GM18858 (cell line): ENCODE results near the gene CRIP1.

Source experiments
- ATAC-seq: cut with Tn5 transposase; IDR thresholded peaks from one replicate; pipeline ENCODE4 v1.9.1; 2021; ENCODE audit not compliant: unreplicated experiment

The CRIP1 gene, protein sequence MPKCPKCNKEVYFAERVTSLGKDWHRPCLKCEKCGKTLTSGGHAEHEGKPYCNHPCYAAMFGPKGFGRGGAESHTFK

DNA sequence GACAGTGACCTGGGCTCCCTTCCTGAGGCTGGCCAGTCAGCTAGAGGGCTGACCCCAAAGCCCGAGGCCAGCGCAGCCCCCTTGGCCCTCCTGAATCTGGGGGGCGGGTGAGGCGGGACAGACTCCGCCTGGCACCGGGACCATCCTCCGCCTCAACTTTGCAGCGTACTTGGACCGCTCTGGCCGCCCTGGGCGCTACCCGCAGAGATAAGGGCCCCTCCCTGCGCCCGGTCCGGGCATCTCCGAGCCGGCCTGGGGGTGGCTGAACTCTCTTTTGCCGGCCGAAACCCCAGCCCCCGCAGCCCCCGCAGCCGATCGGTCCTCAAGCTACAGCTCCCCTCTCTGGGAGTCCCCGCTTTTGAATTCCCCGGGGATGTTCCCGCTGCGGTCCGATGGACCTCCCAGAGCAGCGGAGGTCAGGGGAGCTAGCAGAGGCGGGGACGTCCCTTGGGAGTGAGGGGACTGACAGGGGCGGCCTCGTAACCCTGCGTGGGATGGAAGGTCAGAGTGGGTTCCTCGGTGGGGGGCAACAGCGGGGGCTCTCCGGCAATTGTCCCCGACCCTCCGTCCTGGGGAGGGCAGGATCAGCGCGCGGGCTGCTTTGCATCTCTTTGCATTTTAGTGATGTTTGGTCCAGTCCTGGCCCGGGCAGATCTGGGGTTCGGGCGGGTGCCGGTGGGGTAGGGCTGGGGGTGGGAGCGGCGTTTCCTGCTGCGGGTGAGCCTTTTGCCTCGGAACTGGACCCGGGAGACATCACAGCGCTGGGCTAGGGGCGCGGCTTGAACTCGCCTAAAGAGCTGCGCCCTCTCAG is at the start of gene CRIP1:
CRIP1 (plus strand) TSS at position 724 of the 811 bp plus-strand sequence. CDS start 374 bp downstream, outside the sequence.
- ATAC-seq: no peak

DNA sequence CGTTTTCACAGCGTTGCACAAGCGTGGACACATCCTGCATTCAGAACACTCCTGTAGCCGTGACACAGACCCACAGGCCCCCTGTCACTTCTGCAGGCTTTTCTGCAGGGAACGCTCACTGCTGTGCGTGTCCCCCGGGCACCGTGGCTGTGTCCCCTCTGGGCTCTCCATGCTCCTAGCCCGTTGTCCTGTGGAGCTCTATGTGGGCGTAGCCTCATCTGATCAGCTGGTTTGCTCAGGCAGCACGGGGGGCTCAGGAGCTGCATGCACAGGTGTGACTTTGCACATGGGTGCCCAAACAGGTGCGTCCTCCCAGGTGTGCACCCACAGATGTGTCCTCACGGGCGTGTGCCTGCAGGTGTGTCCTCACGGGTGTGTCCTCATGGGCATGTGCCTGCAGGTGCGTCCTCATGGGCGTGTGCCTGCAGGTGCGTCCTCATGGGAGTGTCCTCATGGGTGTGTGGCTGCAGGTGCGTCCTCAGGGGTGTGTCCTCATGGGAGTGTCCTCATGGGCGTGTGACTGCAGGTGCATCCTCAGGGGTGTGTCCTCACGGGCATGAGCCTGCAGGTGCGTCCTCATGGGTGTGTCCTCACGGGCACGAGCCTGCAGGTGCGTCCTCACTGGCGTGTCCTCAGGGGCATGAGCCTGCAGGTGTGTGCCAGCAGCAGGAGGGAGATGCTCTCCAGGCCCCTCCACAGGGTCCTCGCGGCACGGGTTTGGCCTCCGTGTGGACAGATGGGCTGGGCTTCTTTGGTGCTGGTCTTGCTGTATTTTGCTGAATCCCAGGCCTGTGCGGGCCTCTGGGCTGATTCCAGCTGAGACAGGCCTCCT is 49.6 kb upstream of the CRIP1 start:
- no peak for ATAC-seq

DNA sequence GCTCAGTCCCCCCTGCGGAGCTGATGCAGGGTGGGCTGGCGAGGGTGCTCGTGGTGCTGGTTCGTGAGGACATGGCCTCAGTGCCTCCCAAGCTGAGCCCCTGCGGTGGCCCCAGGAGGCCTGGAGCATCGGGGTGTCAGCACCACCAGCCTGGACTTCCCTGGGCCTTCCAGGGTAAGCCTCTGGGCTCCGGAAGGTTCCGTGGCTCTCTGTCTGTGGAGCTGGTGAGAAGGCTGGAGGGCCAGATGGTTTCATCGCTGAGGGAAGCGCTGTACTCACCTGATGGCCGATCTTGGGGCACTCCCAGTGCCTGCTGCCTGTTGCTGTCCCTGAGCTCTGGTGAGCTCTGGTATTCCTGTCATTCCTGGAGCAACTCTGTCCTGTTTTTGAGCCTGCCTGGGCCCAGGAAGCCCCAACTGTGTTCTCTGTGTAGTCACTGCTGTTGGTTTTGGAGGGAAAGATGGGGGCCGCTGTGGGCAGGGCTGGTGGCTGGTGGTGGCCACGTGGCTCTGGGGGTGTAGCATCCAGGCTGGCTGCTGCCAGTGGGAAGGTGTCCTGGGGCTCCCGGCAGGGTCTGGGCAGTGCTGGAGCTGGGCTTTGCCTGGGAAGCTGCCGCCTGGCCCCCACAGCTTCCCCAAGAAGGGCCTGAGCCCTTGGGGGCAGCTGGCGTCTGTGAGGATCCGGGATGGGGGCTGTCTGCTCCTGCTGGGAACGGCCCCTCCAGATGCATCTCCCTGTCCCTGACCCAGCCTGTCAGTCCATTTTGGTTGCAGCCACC is 48.8 kb upstream of the CRIP1 start:
- ATAC-seq: no peak

DNA sequence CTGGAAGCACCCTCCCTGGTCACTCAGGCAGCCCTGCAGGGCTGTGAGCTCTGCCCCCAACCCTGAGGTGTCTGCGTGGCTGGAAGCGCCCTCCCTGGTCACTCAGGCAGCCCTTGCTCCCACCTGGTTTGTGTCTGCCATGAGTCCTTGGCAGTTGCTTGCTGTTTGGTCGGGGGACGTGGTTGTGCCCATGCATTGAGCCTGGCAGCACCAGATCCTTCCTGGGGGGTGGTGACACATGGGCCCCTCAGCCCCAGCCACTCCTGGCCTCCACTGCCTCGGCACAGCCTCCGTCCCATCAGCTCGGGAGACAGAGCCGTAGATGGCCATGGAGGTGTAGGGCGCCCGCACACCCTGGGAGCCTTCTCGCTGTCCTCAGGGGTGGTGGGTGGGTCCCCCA is 47.5 kb upstream of the CRIP1 start:
- ATAC-seq: no peak

DNA sequence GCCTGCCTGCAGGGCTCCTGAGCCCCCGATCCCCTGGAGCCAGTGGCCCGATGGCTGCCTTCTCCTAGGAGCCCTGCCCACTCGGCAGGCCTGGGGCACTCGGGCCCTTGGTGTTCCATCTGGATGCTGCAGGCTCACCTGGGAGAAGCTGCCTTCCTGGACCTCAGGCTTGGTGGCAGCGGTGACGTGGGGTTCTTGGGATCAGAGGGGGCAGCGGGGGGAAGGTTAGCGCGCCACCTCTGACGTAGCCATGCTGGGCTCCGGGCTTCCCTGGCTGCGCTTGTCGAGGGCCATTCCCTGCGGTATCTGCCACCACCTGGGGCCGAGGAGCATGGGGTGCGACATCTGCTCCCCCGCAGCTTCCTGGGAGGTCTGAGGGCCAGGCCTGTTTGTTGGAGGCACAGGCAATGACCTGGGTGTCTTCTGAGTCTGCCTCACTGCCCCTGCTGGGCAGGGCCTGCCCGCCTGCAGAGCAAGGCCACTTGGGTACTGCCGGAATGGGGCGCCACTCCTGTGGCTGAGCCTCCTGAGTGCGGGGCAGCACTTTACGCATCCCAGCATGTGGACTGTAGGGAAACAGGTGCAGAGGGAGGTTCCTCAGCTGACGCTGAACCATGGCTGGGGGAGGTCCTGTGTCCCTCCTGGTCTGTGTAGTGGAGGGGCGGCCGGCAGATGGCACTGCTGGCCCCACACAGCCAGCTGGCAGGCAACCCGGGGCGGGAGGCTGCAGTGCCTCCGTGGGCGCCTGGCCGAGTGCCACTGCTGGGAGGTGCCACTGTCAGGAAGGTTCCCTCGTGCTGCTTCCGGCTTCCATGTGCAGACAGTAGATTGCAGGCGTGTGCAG is 46.8 kb upstream of the CRIP1 start:
- no peak for ATAC-seq

DNA sequence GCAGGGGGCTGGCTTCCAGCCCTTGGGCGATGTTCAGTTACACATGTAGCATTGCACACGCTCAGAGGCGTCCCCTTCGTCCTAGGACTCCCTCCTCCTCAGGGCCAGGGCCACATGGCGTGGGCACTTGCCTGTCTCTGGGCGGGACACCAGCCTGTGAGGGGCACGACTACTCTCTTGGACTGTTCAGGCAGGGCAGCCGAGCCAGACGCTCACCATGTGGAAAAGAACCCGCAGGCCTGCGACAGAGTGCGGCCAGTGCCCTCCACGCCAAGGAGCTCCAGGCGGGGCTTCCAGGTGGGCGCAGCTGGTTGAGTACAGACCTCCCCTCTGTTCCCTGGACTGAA is 46.2 kb upstream of the CRIP1 start:
- no peak for ATAC-seq

DNA sequence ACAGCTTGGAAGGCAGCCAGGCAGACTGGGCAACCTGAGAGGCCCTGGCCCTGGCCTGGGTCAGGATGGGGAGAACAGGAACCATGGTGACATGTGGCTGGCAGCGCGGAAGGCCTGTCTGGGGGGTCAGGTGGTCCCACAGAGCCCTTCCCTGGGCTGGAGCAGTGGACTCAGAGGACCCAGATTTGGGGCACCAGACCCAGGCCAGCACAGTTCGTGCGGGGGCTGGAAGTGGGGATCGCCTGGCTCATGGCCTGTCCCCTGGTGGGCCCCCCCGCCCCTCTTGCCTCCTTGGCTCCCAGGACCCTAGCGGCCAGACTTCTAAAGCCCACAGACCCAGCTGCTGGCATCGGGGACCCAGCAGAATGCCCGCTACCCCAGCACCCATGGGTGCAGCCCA is 45.7 kb upstream of the CRIP1 start:
- ATAC-seq: no peak

DNA sequence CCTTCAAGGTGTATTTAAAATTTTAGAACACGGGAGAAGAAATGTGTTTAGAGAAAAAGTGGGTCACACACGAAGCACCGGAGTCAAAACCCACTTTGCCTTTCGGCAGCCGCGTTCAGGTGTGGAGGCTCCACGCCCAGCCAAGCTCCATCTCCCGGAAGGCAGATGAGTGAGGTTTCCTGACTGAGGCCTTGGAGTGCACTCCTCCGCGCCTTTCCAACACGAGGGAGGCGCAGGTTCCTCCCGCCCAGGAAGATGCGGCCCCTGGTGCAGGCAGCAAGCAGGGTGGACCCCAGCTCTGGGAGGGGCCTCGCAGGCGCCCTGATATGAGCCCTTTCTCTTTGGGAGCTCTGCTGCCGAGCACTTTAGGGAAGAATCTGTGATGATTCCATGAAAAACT is 44.6 kb upstream of the CRIP1 start:
- no peak for ATAC-seq

DNA sequence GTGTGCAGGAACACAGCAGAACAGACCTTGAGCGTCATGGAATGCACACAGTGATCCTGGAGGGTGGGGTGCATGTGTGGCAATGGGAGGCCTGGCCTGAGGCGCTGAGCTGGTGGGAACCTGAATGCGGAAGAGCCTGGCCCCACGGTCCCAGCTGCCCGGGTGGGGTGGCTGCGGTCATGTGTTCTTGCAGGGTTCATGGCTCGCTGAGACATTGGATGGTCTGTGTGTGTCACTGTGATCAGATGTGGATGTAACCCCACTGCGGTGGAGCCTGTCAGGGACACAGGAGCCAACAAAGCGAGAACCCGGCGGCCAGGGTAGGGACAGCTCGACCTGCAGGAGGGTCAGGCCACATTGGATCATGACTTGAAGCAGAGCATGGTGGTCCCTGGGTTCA is 43.9 kb upstream of the CRIP1 start:
- ATAC-seq: no peak

DNA sequence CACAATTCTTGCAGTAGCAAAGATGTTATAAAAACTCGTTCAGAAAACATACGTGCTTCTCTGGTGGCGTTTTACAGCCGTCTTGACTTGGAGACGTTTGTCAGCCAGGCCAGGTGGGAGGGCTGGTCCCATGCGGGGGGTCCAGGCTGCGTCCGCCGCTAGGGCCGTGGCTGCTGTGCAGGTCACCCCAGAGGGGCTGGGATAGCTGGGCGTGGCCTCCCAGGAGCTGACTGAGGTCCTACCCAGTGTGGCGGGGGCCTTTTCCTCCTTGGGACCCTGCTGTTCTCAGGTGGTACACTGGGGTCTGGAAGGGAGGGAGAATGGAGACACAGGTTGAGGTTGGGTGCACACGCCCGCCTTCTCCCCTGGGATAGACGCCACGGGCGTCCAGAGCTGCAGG is 41.8 kb upstream of the CRIP1 start:
- ATAC-seq: no peak

DNA sequence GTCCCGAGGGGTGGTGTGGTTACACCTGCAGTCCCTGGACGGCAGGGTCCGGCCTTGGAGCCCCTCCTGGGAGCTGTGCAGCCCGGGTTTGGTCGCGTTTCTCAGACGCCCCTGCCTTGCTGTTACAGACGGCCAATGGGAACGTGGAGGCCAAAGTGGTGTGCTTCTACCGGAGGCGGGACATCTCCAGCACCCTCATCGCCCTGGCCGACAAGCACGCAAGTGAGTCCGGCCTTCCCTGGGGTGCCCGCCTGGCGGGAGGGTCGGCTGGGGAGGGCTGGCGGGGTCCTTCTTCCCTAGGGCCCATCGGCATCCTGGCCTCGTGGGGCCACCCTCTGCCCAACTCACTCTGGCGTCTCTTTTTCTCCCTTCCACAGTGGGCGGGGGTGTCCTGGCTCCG is 41.4 kb upstream of the CRIP1 start:
- ATAC-seq: no peak

DNA sequence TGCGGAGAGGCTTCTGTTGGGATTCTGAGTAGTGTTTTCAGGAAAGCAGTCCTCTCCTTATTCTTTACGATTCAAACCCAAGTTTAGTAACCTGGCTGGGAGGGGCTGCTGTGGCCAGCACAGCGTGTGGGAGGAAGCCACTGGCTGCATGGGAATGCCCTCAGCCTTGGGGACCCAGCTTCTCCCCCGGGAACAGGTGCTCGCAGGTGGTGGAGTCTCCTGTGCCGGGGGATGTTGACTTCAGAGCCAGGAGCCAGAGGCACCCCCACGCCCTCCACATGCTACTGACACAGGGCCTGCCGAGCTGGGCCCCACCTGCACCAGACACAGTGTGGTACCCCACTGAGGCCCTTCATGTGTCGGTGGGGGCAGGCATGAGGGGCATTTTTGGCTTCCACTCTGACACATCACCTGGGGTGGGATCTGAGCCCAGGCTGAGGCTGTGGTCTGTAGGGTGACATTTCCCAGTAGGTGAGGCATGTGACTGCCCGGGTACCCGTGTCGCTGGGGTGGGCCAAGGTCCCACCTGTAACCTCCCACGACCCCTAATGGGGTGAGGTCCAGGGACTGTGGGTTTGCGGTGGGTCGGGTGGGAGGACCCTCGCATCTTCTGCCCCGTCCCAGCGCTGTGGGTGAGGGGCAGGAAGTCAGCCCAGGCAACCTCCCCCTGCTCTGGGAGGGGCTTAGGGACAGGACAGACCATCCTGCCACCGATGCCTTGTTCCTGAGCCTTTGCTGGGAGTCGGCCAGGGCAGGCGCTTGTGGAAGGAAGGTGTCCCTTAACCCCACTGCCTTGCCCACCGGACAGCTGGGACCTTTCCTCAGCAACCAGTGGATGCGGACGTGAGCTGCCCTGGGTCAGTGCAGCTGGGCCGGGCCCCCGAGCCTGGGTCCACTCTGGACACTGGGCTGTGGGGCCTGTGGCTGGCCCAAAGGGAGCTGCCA is 40.5 kb upstream of the CRIP1 start:
- no peak for ATAC-seq

DNA sequence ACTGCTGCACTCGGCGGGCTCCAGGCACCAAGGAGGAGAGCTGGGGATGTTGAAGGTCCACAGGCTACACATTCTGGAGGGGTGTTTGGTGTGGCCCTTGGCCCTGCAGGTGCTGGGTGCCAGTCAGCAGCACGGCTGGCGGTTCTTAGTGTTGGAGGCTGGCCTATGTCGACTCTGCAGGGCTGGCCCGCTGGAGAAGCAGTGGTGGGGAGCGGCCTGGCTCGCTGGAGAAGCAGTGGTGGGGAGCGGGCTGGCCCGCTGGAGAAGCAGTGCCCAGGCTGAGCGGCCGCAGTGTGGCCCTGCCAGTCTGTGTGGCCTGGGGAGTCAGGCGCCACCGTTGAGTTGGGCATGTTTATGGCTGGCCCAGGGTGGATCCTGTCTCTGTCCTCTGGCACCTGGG is 39.7 kb upstream of the CRIP1 start:
- no peak for ATAC-seq

DNA sequence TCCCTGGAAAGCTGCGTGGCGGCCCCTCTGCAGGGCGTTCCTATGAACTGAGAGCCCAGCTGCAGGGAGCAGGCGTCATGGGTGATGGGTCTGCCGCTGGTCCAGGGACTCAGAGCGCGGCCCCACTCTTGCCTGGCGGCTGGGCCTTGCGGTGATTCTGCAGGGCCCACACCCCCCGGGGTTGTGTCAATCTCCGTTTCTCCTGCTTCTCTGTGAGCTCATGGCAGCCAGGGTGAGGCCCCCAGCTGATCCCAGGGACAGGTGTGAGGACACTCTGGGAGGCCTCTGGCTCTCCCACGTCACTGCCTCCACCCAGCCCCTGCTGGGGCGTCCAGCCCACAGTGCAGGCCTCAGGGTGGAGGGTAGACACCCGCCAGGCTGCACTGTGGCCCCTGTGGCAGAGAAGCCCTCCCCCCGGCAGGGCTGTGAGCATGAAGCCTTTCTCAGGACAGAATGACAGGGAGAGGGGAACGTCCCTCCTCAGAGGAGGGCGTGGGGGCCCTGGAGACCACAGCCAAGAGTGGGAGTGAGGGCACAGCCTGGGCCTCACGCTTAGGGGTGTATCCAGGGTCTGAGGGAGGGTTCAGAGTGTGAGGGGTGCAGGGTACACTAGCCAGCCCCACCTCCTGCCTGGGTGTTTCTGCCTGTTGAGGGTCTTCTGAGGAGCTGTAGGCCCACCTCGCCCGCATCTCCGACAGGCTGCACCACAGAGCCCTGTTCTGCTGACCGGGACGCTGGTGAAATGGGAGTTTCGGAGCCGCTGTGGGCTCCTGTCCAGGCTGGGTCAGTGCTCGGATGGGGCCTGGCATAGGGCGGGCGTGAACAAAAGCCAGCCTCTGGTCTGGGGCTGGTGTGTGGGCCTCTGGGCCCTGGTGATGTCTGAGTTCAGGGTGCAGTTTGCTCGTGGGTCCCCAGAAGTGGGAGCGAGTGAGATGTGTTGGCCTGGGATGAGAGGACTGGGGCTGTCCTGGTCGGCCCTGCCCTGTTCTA is 38.7 kb upstream of the CRIP1 start:
- no peak for ATAC-seq

DNA sequence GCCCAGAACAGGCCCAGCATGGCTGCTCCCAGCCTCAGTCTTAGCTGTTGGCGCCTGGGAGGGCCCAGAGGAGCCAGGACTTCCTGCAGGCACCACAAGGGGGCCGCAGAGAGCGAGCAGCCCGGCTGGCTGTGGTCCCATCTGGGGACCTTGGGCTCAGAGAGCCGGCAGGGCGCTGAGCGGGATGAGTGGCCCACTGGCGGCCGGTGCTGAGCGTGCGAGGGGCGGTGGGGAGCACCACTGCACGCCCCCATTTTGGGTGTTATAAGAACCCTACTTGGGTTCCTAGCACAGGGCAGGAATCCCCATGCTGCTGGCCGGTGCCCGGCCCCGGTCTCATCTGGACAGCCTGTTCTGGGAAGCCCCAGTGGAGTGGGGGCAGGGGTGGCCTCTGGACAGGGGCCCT is 38.0 kb upstream of the CRIP1 start:
- no peak for ATAC-seq

DNA sequence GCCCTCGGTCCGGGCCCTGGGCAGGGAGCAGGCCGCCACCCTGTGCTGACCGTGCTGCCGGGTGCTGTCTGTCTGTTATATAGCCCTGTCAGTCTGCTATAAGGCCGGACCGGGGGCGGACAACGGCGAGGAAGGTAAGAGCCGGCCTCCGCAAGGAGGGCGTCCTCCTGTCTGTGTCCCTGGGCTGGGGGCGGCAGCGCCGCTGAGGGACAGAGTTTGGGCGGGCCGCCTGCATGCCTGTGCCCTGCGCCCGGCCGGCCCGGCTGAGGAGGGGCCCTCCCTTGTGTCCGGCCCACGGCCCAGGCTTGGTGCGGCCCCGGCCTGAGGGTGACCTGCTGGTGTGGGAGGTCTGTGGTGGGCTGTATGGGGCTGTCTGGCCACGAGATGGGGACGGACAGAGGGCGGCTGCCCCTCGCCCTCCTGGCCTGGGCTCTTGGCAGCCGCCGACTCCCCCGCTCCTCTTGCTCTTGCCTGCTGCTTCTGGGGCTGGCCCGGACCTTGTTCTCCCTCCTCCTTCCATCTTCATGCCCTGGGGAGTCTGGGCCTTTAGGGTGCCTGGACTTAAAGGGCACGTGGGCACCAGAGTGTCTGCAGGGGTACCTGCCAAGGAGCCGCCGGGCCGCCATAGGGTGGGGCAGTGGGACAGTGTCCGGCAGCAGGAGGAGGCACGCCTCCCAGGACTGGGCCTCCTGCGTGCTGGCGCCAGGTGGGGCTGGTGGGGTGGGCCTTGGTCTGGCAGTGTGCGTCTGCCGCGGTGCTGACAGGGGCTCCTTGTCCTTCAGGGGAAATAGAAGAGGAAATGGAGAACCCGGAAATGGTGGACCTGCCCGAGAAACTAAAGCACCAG is 37.2 kb upstream of the CRIP1 start:
- no peak for ATAC-seq

DNA sequence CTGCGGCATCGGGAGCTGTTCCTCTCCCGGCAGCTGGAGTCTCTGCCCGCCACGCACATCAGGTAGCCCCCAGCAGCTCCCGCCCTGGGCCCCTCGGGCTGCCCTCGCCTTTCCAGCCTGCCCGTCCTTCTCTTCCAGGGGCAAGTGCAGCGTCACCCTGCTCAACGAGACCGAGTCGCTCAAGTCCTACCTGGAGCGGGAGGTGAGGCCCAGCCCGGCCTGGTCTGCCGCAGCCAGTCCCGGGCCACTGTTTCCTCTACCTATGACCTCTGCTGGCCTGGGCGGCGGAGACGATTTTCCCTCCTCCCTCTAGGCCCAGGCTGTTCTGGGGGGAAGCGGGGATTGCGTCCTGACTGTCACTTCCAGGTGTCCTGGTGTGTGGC is 36.6 kb upstream of the CRIP1 start:
- no peak for ATAC-seq
